ENCODE results near the gene ADSS1.

The ADSS1 gene

GRCh38 chr14:104719343-104719742 is 4.7 kb upstream of the ADSS1 start:
- no peak overlapping the region for H3K4me3 ChIP-seq (ENCODE audit: low read depth, low read length)
- no peak for TF ChIP-seq CTCF (IDR thresholded peaks at IDR 0.05; ENCODE audit: low read depth, low read length, missing control alignments)
- no peak for DNase-seq (ENCODE audit: low read depth)

GRCh38 chr14:104721505-104722431 is 2.3 kb upstream of the ADSS1 start:
- no peak for DNase-seq (ENCODE audit: low read depth)

GRCh38 chr14:104722938-104723650 is 935 bp upstream of the ADSS1 start:
- no peak for DNase-seq (ENCODE audit: low read depth)
- no peak for TF ChIP-seq CTCF (IDR thresholded peaks at IDR 0.05; ENCODE audit: low read depth, low read length, missing control alignments)
- no peak overlapping the region for H3K4me3 ChIP-seq (ENCODE audit: low read depth, low read length)

More at GRCh38 chr14:104721505-104722431, 2.3 kb upstream of the ADSS1 start:
- H3K4me3 ChIP-seq (ENCODE audit: low read depth, low read length): no peak overlapping the region
- no peak for TF ChIP-seq CTCF (IDR thresholded peaks at IDR 0.05; ENCODE audit: low read depth, low read length, missing control alignments)

- TF ChIP-seq CTCF (IDR thresholded peaks at IDR 0.05; ENCODE audit: low read depth, low read length, missing control alignments): no peak
- DNase-seq (ENCODE audit: low read depth): no peak
- H3K4me3 ChIP-seq (ENCODE audit: low read depth, low read length): peak overlapping the region; percentile 69
Measured at GRCh38 chr14:104724407-104724980, 465 bp downstream of the ADSS1 start.

- H3K4me3 ChIP-seq (ENCODE audit: low read depth, low read length): no peak overlapping the region
- DNase-seq (ENCODE audit: low read depth): no peak
- peak; percentile 5 for TF ChIP-seq CTCF (IDR thresholded peaks at IDR 0.05; ENCODE audit: low read depth, low read length, missing control alignments)
Measured at GRCh38 chr14:104724981-104725771, 1.1 kb downstream of the ADSS1 start.

GRCh38 chr14:104725772-104726548 is 1.9 kb downstream of the ADSS1 start:
- no peak for TF ChIP-seq CTCF (IDR thresholded peaks at IDR 0.05; ENCODE audit: low read depth, low read length, missing control alignments)
- no peak for DNase-seq (ENCODE audit: low read depth)
- no peak overlapping the region for H3K4me3 ChIP-seq (ENCODE audit: low read depth, low read length)

Measured in GM12864 (cell line).